UCSD-AML1 (cell line): ENCODE measurements around the gene GABBR2.

ENCODE experiments used
- DNase-seq: peaks from one replicate; lab custom pipeline; 2025; ENCODE audit not compliant: unreplicated experiment; lab: John Stamatoyannopoulos, UW

GABBR2 gene

DNA sequence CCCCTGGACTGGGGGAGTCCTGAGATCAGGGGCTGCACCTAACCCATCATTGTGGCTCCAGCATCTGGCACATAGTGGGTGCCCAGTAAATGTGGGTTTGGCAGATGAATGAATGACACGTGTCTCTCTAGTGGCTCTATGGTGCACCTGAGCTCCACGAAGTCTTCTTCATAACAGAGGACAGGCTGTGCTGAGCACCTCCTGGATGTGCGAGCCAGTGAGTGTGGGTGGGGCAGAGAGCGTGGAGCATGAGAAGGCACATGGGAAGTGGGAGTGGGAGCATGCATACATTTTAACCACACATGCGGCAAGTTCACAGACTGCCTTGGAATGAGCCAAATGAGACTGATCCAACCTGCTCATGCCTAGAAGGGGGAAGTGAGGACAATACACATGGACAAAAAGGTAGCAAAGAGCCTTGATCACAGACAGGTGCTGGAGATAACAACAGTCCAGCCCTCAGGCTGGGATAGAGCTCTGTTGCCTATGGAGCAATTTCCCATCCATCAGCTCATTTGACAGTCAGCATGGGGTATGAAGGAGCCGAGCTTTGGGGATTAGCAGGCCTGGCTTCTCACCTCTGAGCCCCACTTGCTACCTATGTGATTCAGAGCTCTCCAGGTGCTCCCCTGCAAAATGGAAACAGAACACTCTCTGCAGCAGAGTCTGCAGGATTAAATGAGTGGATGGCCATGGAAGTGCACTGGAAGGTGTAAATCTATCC, 377.0 kb downstream of the GABBR2 start:
- no peak for DNase-seq

DNA sequence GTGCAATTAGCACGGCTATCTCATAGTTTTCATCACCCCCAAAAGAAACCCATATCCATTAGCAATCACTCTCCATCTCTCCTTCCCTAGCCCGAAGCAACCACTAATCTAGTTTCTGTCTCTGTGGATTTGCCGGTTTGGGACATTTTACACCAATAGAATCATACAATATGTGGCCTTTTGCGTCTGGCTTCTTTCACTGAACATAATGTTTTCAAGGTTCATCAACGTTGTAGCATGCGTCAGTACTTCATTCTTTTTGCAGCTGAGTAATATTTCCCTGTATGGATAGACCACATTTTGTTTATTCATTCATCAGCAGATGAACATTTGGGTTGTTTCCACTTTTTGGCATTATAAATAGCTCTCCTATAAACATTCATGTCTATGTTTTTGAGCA, 377.9 kb downstream of the GABBR2 start:
- no peak for DNase-seq

DNA sequence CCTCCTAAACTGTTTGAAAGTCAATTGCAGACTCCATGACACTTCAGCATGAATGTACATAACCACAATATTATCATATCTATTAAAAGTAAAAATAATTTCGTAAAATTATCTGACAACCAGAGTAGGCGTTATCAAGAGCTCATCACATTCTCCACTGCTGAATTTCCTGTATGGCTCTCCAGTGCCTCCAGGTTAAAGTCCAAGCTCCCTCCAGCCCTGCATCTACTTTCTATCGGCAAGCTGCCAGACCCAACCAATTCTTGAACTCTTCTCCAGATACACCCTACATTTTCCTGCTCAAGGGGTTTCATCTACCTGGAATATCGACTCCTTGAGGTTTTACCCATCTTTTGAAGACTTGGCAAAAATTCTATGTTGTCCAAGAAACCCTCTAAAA, 378.8 kb downstream of the GABBR2 start:
- DNase-seq, result no peak

DNA sequence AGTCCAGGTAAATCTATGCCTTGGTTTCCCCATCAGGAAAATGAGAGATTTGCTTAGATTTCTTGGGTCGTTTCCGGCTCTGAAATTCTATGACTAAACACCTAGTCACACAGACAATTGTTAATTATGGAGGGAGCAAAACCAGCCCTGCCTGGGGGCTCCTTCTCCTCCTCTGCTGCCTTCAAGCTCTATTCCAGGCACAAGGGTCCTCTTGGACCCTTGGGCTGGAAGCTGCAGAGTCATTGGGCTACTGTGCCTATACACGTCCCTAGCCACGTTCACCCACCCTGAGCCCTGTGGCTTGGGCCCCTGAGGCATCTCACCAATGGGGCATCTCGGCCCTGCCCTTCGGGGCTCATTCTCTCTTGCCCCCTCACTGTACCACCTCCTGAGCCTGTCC, 379.5 kb downstream of the GABBR2 start:
- no peak for DNase-seq

DNA sequence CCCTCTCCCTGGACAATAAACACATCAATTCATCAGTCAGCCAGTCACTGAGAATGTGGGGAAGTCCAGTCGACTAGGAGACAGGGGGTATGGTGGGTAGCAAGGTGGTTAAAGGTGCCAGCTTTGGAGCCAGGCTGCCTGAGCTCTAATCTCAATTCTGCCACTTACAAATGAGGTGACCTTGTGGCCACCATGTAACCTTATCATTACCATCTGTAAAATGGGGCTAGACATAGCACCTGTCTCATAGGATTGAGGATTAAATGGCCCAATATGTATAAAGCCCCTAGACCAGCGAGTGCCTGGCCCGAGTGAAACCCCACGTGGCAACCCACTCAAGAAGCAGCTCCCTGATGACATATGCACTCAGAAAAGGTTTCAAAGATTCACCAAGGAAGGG, 380.0 kb downstream of the GABBR2 start:
- DNase-seq, result no peak

DNA sequence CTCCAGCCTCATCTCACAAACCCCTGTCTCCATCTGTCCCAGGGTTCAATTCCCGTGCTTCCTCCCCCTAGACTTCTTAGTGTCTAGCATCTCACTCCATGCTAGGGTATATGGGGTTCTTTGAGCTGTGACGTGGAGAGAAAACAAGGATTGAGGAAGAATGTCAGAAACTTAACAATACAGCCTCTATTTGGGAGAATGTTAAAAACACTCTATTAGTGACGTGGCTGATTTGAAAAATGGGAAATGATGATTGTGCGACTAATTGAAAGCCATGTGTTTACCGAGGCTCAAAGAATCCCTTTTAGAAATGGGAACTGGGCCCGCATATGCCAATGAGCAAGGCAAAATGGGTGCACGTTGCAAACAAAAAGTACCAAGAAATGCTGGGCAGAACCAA, 380.6 kb downstream of the GABBR2 start:
- DNase-seq, result no peak

DNA sequence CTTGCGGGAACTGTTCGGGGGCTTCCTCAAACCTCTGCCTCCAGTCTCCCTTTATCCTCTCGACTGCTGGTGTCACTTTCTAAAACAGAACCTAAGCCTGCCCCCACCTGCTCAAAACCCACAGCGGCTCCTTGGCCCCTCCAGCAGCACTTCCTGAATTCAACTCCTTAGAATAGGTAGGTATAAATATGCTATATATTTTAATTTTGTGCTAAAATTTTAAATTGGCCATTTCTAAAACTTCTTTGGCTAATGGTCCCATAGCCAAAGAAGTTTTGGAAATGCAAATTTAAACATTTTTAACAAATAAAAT, 381.5 kb downstream of the GABBR2 start:
- DNase-seq, result no peak

DNA sequence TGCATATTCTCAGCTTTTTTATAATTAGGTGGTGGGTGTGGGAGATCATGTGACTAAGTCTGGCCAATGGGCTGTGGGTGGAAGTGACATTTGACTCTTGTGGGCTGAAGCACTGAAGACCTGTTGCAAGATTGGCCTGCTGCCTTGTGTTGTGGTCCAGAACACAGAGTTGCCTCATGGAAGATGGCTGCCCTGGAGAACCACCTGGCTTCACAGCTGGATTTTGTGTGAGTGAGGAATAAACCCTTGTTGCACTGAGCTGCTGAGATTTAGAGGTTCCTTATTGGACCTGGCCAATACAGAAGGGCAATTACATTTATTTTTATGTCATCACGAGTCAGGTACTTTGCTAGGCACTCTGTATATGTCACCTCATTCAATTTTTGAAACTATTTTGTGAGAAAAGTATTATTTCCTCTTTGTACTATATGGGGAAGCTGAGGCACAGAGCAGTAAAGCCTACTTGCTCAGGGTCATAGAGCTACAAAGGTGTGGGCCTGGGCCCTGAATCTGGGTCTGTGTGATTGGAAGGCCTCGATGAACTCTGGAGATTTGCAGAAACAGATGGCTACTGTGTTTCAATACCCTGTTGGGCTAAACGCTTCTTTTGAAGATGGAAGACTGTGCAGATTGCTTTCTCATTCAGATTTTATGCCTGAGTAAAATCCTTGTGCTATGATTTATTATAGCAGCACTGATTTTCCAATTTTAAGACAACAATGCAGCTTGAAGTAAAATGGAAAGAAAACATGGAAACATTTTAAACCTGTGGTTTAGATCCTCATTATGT, 382.1 kb downstream of the GABBR2 start:
- DNase-seq, result no peak

DNA sequence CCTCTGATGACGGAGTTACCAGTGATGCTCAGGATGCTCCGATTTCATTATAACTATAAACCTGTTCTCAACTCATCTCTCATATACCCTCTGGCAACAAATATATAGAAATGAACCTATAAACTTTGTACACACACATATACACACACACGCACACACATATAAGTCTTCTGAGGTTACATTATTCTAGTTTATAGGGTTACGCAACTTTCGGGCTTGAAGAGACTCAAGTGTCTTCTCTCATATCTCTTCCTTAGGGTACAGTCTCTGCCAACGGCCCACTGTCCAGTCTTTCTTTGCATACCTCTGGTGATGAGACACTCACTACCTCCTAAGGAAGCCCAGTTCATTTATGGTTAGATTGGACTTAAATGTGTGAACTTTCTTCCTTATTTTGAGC, 383.9 kb downstream of the GABBR2 start:
- no peak for DNase-seq

DNA sequence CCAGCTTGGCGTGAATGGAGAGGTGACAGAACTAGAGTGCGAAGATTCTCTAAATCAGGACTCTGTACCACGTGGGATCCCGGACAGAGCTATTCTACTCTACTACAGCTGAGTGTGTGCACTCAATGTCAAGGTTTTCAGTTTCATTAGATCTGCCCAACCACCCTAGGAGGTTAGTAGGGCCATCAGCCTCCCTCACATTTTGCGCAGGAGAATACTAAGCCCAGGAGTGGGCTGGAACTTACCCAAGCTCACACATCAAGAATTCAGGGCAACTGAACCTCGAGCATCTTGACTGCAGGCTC, 385.0 kb downstream of the GABBR2 start:
- DNase-seq, result no peak

DNA sequence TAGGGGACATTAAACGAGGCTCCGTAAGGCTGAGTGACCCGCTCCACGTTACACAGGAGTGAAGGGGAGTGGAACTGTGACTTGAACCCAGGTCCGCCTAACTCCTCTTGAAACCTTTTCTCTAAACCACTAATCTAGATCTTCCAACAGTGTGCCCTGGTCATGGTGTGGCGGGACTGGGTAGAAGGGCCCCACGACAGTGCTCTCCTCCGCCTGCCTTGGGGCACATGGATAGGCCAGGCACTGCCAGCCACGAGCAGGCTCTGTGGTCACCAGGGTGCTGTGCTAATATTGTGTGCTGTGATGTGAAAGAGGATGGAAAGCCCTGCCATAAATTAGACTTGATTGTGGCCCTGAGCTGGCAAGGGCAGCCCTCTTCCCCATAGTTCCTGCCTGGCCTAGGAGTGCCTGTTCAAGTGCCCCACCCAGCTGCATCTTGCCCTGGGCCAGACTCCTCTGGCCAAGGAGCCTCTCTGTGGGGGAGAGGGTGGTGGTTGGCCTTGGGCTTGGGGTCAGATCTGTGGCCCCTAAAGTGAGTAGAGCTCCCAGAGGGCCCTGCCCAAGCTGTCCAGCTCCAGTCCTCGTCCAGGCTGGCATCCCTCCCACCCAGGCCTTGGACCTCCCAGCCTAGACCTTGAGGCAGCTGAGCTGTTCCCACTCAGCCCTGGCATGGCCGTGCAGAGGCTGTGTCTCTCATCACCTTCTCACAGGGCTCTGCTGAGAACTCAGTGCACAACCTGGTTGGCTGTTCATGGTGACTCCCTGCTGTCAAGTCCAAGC, 385.5 kb downstream of the GABBR2 start:
- no peak for DNase-seq

DNA sequence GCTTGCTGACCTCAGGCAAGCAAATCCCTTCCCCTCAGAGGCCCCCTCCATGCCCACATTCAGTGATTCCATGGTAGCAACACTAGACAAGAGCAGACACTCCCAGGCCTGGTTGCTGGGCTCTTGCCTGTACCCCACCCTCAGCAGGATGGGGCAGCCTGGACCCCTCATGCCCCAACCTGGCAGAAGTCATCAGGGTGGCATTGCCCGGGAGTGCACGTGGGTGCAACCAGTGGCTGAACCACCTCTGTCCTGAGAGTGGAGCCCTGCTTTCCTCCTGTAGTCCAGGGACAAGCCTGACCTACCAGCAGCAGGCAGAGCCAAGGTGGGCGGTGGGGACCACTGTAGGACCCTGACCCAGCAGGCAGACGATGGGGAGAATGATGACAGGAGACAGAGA, 387.5 kb downstream of the GABBR2 start:
- no peak for DNase-seq

DNA sequence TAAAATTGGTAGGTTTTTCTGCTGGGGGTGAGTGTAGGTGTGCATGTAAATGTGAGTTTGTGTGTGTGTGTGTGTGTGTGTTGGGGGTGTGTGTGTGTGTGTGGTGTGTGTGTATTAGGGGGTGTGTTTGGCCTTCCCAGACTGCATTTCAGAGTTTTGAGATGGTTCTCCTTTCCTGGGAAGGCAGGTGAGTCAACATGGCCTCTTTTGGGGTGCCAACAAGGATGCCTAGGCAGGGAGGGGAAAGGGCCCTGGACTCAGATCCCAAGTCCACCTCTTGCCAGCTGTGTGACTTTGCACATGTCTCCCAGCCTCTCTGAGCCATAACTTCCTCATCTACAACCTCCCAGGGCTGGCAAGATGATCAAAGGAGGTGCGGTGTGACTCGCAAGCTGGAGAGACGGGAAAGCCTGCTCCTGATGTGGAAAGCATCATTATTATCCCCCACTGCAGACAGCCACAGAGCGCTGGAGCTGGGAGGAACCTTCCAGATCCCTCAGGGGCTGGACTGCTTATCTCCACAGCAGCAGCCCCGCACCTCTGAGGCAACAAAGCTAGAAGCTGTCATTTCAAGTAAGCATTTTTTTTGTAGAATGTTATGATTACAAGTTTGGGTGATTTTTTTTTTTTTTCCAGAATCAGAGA, 389.8 kb downstream of the GABBR2 start:
- DNase-seq, result no peak

DNA sequence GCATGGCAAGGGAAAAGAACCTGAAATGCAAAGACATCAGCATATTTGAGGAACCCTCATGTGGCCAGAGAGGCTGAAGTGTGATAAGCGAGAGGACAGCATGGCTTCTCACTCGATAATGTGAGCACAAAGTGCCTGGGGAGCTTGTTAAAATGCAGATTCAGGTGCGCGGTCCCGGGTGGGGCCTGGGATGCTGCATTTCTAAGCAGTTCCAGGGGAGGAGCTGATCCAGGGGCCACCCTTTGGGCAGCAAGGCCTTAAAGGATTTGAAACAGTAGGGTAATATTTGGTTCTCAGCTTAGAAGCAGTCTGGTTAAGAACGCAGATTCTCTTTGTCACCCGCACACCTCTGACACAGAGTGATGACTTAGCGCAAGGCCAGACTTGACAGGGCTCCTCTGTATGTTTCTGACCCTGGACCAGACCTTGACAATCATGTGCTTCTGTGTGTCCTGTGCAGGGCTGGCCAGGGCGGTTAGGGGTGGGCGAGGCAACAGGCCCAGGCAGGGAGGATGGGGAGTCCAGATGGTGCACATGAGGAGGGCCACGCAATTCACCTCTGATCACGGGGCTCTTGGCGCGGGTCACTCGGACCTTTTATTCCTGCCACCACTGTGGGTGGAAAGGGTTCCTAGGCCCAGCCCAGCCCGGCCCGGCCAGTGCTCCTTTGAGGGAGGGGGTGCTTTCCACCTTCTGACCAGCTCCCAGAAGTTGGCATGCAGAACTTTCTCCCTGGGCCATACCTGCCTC, 390.5 kb downstream of the GABBR2 start:
- no peak for DNase-seq

DNA sequence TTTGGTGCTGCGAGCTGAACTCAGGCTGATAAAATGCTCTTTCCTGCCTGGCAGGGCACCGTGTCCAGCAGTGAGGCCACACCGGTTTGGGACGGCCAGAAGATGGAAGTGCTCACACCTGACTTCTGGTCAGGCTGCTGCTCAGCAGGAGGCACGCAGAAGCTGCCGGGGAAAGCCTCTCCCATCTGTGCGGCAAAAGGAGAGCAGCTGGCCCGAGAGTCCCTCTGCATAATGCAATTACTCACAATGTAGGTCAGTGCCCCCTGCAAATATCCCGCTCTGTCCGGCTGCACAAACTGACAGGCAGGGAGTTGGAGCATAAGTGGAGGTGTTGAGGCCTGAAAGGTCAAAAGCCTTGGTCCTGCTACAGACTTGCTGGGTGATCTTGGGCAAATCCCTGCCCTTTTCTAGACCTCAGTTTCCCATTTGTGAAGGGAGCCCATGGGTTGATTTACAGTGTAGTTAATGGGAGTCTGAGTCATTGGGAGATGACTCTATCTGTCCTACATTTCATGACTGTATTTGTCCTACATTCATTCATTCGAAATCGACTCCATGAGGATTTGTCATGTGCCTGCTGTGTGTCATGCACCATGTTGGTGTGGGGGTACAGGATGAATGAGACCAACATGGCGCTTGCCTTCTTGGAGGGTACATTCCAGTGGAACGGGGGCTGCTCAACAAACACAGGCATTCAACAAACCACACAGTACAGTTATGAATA, 391.4 kb downstream of the GABBR2 start:
- no peak for DNase-seq

DNA sequence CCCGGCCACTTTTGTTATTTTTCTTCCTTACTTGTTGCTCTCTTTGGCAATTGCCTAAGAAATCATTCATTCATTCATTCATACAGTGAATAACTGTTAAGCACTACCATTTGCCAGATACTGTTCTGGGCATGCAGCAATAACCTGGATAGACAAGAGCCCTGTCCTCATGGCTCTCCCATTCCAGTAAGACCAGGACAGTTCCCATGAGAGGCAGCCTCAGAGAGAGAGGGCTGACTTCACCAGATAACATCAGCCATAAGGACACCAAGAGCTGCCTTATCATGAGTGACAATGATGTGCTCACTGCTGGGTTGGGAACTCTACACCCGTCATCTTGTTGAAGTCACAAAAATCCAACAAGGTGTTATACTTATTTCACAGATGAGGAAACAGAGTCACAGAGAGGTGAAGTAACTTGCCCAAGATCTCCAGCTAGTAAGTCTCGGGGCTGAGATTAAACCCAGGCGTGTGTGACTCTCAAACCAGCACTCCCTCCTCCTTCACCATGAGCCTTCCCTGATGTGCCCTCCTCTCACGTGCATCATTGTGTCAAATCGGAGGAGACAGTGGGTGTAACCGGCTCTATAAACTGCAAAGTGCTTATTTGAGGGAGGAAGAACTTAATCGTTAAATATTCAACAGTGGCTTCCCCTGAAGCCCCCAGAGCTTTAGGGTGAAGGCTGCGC, 392.1 kb downstream of the GABBR2 start:
- no peak for DNase-seq

DNA sequence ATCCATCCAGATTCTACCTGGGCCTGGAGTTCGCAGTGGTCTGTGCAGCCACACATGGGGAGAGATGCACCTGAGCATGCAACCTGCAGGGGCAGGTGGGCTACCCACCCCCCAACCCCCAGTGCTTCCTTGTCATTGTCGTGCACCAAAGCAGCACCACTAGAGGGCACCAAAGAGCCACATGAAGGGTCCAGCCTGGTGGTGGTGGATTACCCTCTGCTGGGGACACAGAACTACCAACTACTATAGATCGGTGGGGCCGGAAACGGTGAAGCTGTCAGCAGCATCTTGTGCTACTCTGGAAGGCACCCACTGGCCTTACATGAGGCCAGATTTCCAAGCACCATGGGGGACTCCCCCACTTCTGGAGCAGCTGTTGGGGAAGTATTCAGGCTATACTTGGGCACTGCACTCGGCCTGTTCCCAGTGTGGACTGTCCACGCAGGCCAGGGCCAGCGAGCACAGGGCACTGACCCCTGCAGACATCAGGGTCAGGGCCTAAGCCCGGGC, 393.1 kb downstream of the GABBR2 start:
- peak; percentile 72 for DNase-seq

DNA sequence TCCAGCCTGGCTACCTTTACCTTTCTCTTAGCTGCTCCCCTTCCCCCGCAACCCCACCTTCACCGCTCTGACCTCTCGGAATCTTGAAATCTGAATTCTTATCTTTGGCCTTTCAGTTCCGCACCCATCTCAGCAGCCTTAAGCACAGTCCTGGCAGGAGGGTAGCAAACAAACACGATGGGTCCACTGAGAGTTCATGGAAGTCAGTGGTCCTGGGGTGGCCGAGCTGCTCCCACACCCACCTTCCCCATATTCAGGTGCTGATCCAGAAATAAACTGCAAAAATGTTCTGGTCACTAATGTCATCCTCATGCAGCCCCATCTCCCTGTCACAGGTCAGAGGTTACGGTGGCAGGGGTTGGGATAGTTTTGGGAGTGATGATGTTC, 393.7 kb downstream of the GABBR2 start:
- DNase-seq, result no peak

DNA sequence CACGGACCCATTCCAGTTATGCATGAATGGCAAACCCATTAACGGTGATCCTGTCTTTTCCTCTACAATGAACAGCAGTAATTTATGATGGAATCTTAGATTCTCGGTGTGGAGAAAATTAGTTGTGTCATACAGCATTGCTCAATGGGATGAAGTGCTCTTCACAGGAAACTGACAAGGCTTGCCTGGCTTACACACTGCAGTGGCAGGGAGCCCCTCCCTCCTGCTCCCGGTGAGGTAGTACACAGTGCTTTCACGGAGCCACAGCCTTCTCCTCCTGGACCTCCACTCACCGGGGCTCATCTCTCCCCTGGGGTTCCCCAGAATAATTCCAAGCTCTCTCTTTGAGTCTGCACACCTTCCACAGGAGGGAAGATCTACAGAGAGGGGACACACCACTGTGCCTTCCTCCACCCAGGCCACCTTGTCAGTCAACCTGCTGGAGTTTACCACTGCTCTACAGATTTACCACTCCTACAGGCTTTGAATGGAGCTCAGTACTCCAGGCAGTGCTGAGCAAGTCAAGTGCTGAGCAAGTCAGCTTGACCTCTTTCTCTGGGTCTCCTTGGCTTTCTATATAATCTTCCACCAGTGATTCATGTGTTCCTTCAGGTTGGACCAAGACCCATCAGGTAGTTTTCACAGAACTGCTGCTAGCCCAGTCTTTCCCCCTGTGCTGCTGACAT, 394.2 kb downstream of the GABBR2 start:
- DNase-seq, result no peak
